Dedifferentiated amniotic fluid mesenchymal stem cell (primary cell): Measurements from ENCODE around the gene TTC1.
"Not testable (repeated sequence)": the region's sequence is repeated elsewhere in the genome, so short reads cannot be mapped to it uniquely, and the experiment has no call there.

ENCODE experiments used
- DNase-seq: peaks from one replicate; pipeline ENCODE4 v3.0.0-alpha.2; 2016; ENCODE audit errors: extremely low spot score

The TTC1 gene

DNA sequence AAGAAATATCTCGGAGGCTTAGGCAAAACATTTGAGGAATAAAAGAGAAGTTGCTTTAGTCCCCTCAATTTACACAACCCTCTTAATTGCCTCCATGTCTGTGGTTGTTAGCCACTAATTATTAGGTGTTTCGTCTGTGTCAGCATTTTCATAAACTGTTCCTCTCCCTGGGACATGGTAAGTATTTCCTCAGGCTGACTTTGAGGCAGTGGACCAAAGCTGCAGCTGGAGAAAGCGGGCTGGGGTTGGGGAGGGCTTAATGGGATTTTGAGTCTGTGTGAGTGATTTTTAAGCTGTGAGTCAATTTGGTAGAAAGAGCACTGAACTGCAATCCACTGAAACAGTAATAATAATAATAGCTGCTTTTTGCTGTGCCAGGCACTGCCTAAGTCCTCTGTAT lies 13.0 kb upstream of the TTC1 start:
- DNase-seq = no peak

DNA sequence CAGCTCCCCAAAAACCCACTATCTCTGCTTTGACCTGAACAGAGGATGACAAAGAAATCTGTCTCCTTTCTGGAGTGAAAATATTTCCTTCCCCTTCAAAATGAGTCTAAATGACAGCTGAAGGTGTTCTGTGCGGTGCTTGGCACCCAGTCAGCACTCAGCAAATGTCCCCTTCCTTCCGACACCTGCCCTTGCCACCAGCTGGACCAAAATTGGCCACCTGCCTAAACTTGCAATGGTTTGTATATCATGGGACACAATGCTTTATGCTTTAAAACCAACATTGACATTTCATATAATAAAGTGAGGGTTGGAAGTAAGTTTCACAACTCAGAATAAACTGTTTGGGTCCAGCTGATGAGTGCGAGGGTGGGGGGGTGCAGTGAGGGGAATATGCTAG lies 7.5 kb upstream of the TTC1 start:
- no peak for DNase-seq

- no peak for DNase-seq
Measured at GRCh38 chr5:160007514-160007913, 1.4 kb upstream of the TTC1 start.

GRCh38 chr5:160008529-160008876 lies 436 bp upstream of the TTC1 start:
- DNase-seq = not testable (repeated sequence)

- DNase-seq = no peak
Measured at GRCh38 chr5:160009591-160009989, 651 bp downstream of the TTC1 start.

- no peak for DNase-seq
Measured at GRCh38 chr5:160011471-160011870, 2.5 kb downstream of the TTC1 start.

- DNase-seq = not testable (repeated sequence)
Measured at GRCh38 chr5:160014197-160014596, 5.3 kb downstream of the TTC1 start.

GRCh38 chr5:160018945-160019625 lies 10.1 kb downstream of the TTC1 start:
- DNase-seq = no peak

DNA sequence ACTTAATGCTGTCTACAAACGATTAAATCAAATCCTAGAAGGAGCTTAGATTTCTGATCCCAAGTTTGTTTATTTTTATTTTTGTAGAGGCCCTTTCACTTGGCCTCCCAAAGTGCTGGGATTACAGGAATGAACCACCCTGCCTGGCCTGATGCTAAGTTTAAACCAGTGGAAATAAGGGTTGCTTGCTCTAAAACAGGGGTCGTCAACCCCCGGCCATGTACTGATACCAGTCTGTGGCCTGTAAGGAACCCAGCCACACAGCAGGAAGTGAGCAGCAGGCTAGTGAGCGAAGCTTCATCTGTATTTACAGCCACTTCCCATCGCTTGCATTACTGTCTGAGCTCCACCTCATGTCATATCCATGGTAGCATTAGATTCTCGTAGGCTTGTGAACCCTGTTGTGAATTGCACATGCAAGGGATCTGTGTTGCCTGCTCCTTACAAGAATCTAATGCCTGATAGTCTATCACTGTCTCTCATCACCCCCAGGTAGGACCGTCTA lies 11.4 kb downstream of the TTC1 start:
- DNase-seq = no peak

GRCh38 chr5:160020964-160021363 lies 12.0 kb downstream of the TTC1 start:
- no peak for DNase-seq

DNA sequence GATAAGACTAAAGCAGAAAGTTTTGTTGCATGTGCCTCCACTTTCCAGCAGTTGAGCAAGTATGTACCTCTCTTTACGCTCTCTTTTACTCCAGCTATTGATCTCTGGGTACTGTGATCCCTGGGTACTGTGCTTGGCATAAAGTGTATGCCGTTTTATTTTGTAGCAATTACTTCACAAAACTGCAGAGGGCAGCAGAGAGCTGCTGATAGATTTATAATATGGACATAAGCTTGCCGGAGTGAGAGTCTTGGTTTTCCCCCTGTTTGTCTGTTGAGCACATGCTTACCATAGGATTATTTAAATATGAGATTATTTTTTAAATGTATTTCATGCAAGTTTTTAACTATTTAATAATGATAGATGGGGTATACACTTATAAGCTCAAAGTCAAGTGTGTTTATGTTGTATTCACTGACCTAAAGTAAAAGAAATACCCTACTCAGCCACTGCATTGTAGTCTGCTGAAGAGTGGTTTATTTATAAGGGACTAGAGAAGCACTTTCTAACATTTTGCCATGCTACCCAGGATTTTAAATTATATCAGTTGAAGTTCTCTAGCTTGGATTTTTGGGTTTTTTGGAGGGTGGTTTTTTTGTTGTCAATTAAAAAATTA lies 13.0 kb downstream of the TTC1 start:
- DNase-seq = peak; percentile 73

GRCh38 chr5:160023007-160023907 lies 14.3 kb downstream of the TTC1 start:
- no peak for DNase-seq

DNA sequence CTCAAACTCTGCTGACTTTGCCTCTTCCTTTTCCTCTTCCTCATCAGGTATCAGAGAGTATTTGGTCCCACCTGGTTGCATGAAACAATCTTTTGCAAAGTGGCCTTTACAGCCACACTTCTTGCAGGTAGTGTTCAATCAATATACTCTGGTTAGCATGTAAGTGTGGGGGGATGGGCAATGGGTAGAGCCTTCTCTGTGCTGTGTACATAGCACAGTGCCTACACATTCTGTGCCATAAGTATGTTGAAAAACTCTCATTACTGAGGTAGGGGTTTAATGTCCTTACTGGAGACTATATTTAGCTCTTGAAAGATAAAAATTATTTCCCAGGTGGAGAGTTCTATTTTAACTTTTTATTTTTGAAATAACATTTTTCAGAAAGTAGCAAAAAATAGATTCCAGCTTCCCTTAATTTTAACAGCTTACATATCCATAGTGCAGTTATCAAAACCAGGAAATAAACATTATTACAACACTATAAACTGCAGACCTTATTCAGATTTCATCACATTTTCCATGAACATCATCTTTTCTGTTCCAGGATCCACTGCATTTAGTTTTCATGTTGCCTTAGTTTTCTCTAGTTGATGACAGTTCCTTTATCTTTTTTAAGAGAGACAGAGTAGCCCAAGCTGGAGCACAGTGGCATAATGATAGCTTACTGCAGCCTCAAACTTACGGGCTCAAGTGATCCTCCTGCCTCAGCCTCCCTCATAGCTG lies 15.1 kb downstream of the TTC1 start:
- no peak for DNase-seq

- no peak for DNase-seq
Measured at GRCh38 chr5:160029004-160029403, 20.1 kb downstream of the TTC1 start.

DNA sequence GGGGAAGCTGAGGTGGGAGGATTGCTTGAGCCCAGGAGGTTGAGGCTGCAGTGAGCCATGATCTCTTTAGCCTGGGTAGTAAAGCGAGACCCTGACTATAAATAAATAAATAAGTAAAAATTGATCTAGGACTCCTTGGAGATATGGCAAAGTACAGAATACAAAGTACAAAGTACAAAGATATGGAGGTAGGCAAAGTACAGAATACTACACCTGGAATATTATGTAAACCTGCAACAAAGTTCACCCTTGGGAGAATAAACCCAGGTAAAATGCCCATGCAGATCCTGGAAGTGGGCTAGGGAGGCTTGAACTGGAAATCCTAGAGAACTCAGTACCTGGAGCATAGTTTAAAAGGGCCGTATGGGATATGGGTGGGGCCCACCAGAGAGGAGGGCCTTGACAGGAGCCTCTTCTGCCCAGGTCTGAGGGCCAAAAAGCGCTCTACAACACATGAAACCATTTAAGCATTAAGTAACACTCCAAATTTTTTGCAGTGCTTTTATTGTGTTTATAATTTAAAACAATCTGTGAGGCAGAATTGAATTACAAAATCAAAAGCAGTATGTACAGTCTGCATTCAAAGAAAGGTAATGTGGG lies 20.7 kb downstream of the TTC1 start:
- no peak for DNase-seq

- DNase-seq = no peak
Measured at GRCh38 chr5:160030631-160031377, 21.9 kb downstream of the TTC1 start.

- DNase-seq = no peak
Measured at GRCh38 chr5:160033546-160034252, 24.8 kb downstream of the TTC1 start.

GRCh38 chr5:160036243-160036642 lies 27.3 kb downstream of the TTC1 start:
- DNase-seq = no peak

GRCh38 chr5:160036884-160037283 lies 27.9 kb downstream of the TTC1 start:
- DNase-seq = no peak

DNA sequence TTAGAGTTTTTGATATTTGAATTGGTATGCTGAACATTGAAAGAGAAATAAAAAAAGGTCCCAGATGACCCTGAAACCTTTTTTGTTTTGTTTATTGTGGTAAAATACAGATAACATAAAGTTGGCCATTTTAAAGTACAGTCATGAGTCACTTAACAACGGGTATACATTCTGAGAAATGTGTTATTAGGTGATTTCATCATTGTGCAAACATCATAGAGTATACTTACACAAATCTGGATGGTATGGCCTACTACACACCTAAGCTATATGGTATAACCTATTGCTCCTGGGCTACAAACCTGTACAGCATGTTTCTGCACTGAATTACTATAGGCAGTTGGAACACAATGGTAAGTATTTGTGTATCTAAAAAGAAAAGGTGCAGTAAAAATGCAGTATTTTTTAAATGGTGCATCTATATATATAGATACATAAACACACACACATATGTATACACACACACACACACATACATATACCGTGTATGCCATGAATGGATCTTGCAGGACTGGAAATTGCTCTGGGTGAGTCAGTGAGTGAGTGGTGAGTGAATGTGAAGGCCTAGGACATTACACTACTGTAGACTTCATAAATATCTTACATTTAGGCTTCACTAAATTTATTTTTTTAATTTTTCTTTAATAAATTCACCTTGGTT lies 31.0 kb downstream of the TTC1 start:
- DNase-seq = no peak
